AG04450 (cell line): ENCODE measurements around the gene OPCML. TPM values are rescaled to one million over a fixed set of nuclear protein-coding genes. Genes with fewer than 3 reads are reported as not detected.
A peak's percentile ranks its signal among the peaks of the same experiment; 100 is the strongest.

ENCODE experiments used
- CTCF ChIA-PET: fragments of 300-600, 350-600 bp; formaldehyde crosslinking; extraction: SDS; loops from one replicate; lab custom pipeline; 2022; ENCODE audit warnings: antibody characterized with exemption, inconsistent platforms; lab: Charles Lee
- POLR2A ChIA-PET: fragments of 350-600 bp; formaldehyde crosslinking; extraction: SDS; loops from one replicate; lab custom pipeline; 2021; ENCODE audit warnings: antibody characterized with exemption, inconsistent platforms; lab: Yijun Ruan, JAX
- DNase-seq: peaks from one replicate; pipeline ENCODE4 v3.0.0-alpha.2; 2011; ENCODE audit warnings: low read depth, low spot score
- H3K27ac ChIP-seq: one replicate; pipeline ENCODE4 v1.5.1; 2012; ENCODE audit warnings: low read depth, low read length, control low read depth
- H3K27me3 ChIP-seq: one replicate; pipeline ENCODE4 v1.6.0; 2012; ENCODE audit warnings: low read length; ENCODE audit not compliant: control insufficient read depth, insufficient read depth
- H3K4me3 ChIP-seq: 2 replicates; pipeline ENCODE4 v1.5.1; 2011; ENCODE audit warnings: mild to moderate bottlenecking, low read depth, low read length, control low read depth
- H3K9me3 ChIP-seq: 2 replicates; pipeline ENCODE4 v1.5.1; 2012; ENCODE audit warnings: low read length; ENCODE audit not compliant: control insufficient read depth, insufficient read depth
- polyA plus RNA-seq: library from polyadenylated mRNA; depleted of rRNA; stranded (reverse); fragments of >200 nt; gene quantifications from 2 replicates; pipeline ENCODE4 v1.2.3, GENCODE V29; 2011
- TF ChIP-seq, protein P1 (sequence below): IDR thresholded peaks from 2 replicates; pipeline ENCODE4 v1.5.1; 2011; ENCODE audit warnings: low read depth, low read length, control low read depth, inconsistent platforms

The OPCML gene
- polyA plus RNA-seq, 1 experiment = 1.1 TPM

DNA sequence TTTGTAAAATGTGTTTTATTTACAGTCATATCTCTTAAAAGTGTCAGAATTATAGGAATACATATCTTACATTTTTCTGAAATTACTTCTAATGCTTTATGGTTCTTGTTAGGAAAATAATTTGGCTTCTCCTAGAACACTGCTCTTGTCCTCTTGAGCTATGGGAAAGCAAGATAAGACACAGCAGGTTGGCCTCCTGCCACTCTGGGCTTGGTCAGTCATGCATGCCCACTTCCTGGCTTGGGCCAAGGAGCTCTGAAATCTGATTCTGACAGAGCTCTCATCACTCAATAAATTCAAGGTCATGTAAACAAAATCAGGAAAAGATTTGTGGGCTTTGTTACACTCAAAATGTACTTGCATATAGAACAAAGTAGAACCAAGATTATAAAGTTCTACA, 1036.0 kb downstream of the OPCML start:
- TF ChIP-seq, protein P1, sequence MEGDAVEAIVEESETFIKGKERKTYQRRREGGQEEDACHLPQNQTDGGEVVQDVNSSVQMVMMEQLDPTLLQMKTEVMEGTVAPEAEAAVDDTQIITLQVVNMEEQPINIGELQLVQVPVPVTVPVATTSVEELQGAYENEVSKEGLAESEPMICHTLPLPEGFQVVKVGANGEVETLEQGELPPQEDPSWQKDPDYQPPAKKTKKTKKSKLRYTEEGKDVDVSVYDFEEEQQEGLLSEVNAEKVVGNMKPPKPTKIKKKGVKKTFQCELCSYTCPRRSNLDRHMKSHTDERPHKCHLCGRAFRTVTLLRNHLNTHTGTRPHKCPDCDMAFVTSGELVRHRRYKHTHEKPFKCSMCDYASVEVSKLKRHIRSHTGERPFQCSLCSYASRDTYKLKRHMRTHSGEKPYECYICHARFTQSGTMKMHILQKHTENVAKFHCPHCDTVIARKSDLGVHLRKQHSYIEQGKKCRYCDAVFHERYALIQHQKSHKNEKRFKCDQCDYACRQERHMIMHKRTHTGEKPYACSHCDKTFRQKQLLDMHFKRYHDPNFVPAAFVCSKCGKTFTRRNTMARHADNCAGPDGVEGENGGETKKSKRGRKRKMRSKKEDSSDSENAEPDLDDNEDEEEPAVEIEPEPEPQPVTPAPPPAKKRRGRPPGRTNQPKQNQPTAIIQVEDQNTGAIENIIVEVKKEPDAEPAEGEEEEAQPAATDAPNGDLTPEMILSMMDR = no peak

DNA sequence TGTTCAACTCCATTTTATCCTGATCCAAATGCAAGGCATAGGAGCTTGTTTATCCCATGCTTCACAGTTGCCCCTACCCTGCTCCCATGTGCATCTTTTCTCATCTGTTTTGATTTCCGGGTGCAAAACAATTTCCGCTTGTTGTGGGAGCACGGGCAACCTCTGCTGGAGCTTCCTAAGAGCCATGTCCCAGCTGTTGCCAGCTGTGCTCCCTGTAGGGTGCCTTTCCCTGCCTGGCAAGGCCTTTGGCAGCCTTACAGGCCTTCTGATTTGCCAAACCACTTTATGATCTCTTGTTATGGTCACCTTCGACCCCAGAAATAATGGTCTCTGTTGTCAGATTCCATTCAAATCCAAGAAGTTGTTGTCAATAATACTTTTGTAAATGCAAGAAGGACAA, 1038.5 kb downstream of the OPCML start:
- TF ChIP-seq, protein P1 = no peak
- ChIA-PET POLR2A (no interaction called here), CTCF (no interaction called here)
- Histone ChIP-seq H3K9me3 (no peaks in the 10 kb centered on the region), H3K27me3 (no peaks in the 10 kb centered on the region), H3K27ac (no peak overlapping the region), H3K4me3 (no peak overlapping the region)
- no peak for DNase-seq

More for the DNA sequence above, 1036.0 kb downstream of the OPCML start:
- ChIA-PET POLR2A (no interaction called here), CTCF (no interaction called here)
- Histone ChIP-seq H3K9me3 (no peaks in the 10 kb centered on the region), H3K27me3 (no peaks in the 10 kb centered on the region), H3K27ac (no peak overlapping the region), H3K4me3 (no peak overlapping the region)
- no peak for DNase-seq

DNA sequence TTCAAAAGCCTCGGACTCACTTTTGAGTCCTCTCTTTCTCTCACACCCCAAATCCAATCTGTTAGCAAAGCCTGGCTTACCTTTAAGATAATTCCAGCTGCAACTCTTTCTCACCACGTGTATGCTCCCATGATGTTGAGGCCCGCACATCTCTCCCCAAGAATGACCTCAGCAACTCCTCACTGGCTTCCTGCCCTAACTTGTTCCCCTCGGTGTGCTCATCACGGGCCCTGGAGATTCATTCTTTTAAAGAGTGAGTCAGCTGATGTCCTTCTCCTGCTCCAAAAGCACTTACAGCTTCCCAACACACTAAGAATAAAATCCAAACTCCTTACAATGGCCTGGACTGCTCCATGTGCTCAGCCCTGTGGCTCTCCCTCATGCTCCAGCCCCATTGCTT, 1041.3 kb downstream of the OPCML start:
- ChIA-PET CTCF (no interaction called here), POLR2A (no interaction called here)
- no peak overlapping the region for H3K27ac ChIP-seq
- peak; percentile 6 for DNase-seq
- no peak overlapping the region for H3K4me3 ChIP-seq
- no peaks in the 10 kb centered on the region; the same call in 1 of the 2 replicates for H3K9me3 ChIP-seq
- TF ChIP-seq, protein P1 = no peak
- H3K27me3 ChIP-seq = no peaks in the 10 kb centered on the region

DNA sequence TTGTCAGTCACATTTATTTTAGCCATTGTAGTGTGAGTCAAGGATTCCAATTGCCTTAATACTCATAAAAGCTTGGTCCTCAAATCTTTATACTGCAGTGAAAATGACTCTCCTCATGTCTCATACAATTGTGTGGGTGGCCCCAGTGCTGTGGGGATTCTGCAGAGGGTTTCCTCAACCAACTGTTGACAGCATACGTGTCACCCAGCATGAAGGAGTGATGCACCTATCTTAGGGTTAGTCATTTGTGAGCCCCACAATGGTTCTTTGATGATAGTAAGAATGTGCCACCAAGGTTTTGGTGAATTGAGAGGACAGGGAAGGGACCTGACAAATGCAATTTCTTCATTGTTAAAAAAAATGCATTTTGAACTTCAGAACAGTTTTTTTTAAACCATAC, 1046.2 kb downstream of the OPCML start:
- POLR2A ChIA-PET = no interaction called here
- CTCF ChIA-PET = no interaction called here
- no peak for DNase-seq
- Histone ChIP-seq H3K27ac (no peak overlapping the region), H3K27me3 (no peaks in the 10 kb centered on the region), H3K9me3 (no peaks in the 10 kb centered on the region; the same call in 1 of the 2 replicates), H3K4me3 (no peak overlapping the region)
- TF ChIP-seq, protein P1 = no peak

DNA sequence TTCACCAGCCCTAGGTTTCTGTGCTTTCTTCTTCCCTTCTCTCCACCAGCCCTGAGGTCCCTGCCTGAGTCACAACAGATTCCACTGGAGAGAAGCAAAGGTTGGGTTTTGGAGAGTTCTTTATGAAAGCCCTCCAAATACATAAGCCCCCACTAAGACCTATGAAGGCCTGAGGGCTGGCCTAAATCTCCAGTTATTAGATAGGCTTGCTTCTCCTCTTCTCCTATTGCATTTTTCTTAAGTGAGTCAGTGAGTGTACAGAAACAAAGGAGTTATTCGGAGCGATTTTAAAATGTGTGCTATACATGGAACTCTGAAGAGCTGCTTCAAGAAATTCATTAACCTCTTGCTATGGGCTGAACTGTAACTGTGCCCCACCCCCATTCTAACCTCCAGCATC, 1057.3 kb downstream of the OPCML start:
- ChIA-PET POLR2A (no interaction called here), CTCF (interaction anchor here (0.6 kb wide), 1 partner anchor 524 kb away, joined by 4 read pairs; no protein-coding TSS in a partner anchor)
- DNase-seq = no peak
- TF ChIP-seq, protein P1 = no peak
- Histone ChIP-seq H3K9me3 (no peaks in the 10 kb centered on the region), H3K27ac (no peak overlapping the region), H3K4me3 (no peak overlapping the region), H3K27me3 (no peaks in the 10 kb centered on the region)
